Astrocyte (in vitro differentiated cells and primary cell): ENCODE measurements around the gene PHAF1. TPM values are rescaled to one million over a fixed set of nuclear protein-coding genes. Genes with fewer than 3 reads are reported as not detected.

Experiments
- DNase-seq: peaks from one replicate; pipeline ENCODE4 v3.0.0-alpha.2; 2010; ENCODE audit warnings: low read depth
- FAIRE-seq: peaks from 2 replicates; lab custom pipeline; 2011; peaks lifted over from hg19 to GRCh38; lab: Jason Lieb, UNC
- H2AFZ ChIP-seq: 2 replicates; pipeline ENCODE4 v1.6.0; 2012; ENCODE audit warnings: low read depth, low read length, inconsistent platforms
- H3K27ac ChIP-seq: 2 replicates; pipeline ENCODE4 v1.5.1; 2011; ENCODE audit warnings: low read depth, low read length, inconsistent platforms
- H3K27me3 ChIP-seq: 2 replicates; pipeline ENCODE4 v1.6.0; 2011; ENCODE audit warnings: low read length, inconsistent platforms; ENCODE audit not compliant: insufficient read depth
- H3K36me3 ChIP-seq: 2 replicates; pipeline ENCODE4 v1.5.1; 2011; ENCODE audit warnings: low read length, inconsistent platforms; ENCODE audit not compliant: insufficient read depth
- H3K4me1 ChIP-seq: 2 replicates; pipeline ENCODE4 v1.5.1; 2011; ENCODE audit warnings: low read length, inconsistent platforms; ENCODE audit not compliant: insufficient read depth
- H3K4me2 ChIP-seq: 2 replicates; pipeline ENCODE4 v1.6.0; 2012; ENCODE audit warnings: low read length, inconsistent platforms
- H3K4me3 ChIP-seq: 2 replicates; pipeline ENCODE4 v1.5.1; 2011; ENCODE audit warnings: low read depth, mild to moderate bottlenecking, low read length, inconsistent platforms; ENCODE audit not compliant: insufficient read depth
- H3K79me2 ChIP-seq: 2 replicates; pipeline ENCODE4 v1.6.0; 2012; ENCODE audit warnings: mild to moderate bottlenecking, low read length, inconsistent platforms; ENCODE audit not compliant: insufficient read depth
- H3K9ac ChIP-seq: 2 replicates; pipeline ENCODE4 v1.6.0; 2012; ENCODE audit warnings: mild to moderate bottlenecking, low read length, inconsistent platforms
- H3K9me3 ChIP-seq: 2 replicates; pipeline ENCODE4 v1.5.1; 2012; ENCODE audit warnings: low read depth, mild to moderate bottlenecking, low read length, inconsistent platforms; ENCODE audit not compliant: insufficient read depth
- H4K20me1 ChIP-seq: 2 replicates; pipeline ENCODE4 v1.6.0; 2012; ENCODE audit warnings: low read length, inconsistent platforms; ENCODE audit not compliant: insufficient read depth
- H3K27ac Mint-ChIP-seq: one replicate; pipeline ENCODE4 v1.8.0; 2021; ENCODE audit warnings: mild to moderate bottlenecking, mixed read lengths; ENCODE audit not compliant: unreplicated experiment
- H3K27me3 Mint-ChIP-seq: one replicate; pipeline ENCODE4 v1.8.0; 2021; ENCODE audit warnings: low read depth, mixed read lengths; ENCODE audit not compliant: unreplicated experiment
- H3K36me3 Mint-ChIP-seq: one replicate; pipeline ENCODE4 v1.8.0; 2021; ENCODE audit warnings: low read depth, mixed read lengths; ENCODE audit not compliant: unreplicated experiment
- H3K4me1 Mint-ChIP-seq: one replicate; pipeline ENCODE4 v1.8.0; 2021; ENCODE audit warnings: low read depth, mixed read lengths; ENCODE audit not compliant: unreplicated experiment
- H3K4me3 Mint-ChIP-seq: one replicate; pipeline ENCODE4 v1.8.0; 2021; ENCODE audit warnings: mild to moderate bottlenecking, moderate library complexity, mixed read lengths; ENCODE audit not compliant: unreplicated experiment
- H3K9me3 Mint-ChIP-seq: one replicate; pipeline ENCODE4 v1.8.0; 2021; ENCODE audit warnings: mild to moderate bottlenecking, mixed read lengths; ENCODE audit not compliant: unreplicated experiment
- EZH2 ChIP-seq: IDR thresholded peaks from 2 replicates; pipeline ENCODE4 v1.6.1; 2012; ENCODE audit warnings: mild to moderate bottlenecking, low read length, inconsistent platforms; ENCODE audit not compliant: insufficient read depth
- total RNA-seq: library from RNA; stranded (reverse); gene quantifications from 2 replicates; pipeline ENCODE4 v1.2.1, GENCODE V29; 2021
- TF ChIP-seq, protein P1 (sequence below): IDR thresholded peaks from 2 replicates; pipeline ENCODE4 v1.5.1; 2011; ENCODE audit warnings: low read depth, mild to moderate bottlenecking, inconsistent platforms, low read length, moderate library complexity; ENCODE audit not compliant: insufficient read depth

PHAF1 gene
- total RNA-seq, 1 donor from 2014 or later: 17.1 TPM

DNA sequence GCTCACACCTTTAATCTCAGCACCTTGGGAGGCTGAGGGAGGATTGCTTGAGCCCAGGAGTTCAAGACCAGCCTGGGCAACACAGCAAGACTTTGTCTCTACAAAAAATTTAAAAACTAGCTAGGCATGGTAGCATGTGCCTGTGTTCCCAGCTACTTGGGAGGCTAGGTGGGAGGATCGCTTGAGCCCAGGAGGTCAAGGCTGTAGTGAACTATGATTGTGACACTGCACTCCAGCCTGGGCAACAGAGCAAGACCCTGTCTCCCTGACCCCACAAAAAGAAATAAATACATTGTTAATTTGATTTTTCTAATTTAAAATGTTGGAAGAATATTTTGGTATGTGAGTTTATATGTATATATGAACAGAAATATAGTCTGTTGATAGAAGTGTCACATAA is 22.4 kb upstream of the PHAF1 start:
- Histone ChIP-seq H3K79me2 (peaks cover 25% of the 10 kb centered on the region), H3K4me3 (no peak overlapping the region), H2AFZ (no peak overlapping the region), H3K27ac (no peak overlapping the region), H3K36me3 (peaks cover 11% of the 10 kb centered on the region), H3K4me2 (no peak overlapping the region), H4K20me1 (peaks cover 27% of the 10 kb centered on the region), H3K4me1 (no peaks in the 10 kb centered on the region), H3K27me3 (no peaks in the 10 kb centered on the region), H3K9ac (no peak overlapping the region), H3K9me3 (no peaks in the 10 kb centered on the region)
- FAIRE-seq (no peak), DNase-seq (no peak)
- Mint-ChIP-seq H3K27ac (no peak overlapping the region), H3K27me3 (no peaks in the 10 kb centered on the region), H3K4me3 (no peak overlapping the region), H3K4me1 (peaks cover 20% of the 10 kb centered on the region), H3K36me3 (peaks cover 2% of the 10 kb centered on the region), H3K9me3 (no peaks in the 10 kb centered on the region)
- TF ChIP-seq, protein P1, sequence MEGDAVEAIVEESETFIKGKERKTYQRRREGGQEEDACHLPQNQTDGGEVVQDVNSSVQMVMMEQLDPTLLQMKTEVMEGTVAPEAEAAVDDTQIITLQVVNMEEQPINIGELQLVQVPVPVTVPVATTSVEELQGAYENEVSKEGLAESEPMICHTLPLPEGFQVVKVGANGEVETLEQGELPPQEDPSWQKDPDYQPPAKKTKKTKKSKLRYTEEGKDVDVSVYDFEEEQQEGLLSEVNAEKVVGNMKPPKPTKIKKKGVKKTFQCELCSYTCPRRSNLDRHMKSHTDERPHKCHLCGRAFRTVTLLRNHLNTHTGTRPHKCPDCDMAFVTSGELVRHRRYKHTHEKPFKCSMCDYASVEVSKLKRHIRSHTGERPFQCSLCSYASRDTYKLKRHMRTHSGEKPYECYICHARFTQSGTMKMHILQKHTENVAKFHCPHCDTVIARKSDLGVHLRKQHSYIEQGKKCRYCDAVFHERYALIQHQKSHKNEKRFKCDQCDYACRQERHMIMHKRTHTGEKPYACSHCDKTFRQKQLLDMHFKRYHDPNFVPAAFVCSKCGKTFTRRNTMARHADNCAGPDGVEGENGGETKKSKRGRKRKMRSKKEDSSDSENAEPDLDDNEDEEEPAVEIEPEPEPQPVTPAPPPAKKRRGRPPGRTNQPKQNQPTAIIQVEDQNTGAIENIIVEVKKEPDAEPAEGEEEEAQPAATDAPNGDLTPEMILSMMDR: no peak
- TF ChIP-seq EZH2: no peak

DNA sequence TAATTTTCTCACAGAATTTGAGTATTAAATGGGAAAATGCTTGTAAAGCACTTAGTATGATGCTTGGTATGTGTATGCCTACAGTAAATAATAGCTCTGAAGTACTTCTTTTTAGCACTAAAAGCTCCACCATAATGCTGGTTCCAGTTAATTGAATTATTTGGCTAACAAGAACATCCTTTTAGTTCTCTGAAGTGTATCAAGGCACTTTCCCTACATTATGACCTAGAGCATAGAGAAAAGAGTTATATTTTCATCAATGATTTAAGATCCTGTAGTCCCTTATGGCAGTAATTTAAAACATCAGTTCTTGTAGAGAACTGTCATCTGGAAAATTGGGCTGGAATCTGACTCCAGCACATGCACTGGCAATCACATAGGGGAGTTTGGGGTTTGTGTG is 21.9 kb upstream of the PHAF1 start:
- Histone ChIP-seq H3K79me2 (peaks cover 25% of the 10 kb centered on the region), H3K4me2 (no peak overlapping the region), H3K4me3 (no peak overlapping the region), H3K27ac (no peak overlapping the region), H3K9me3 (no peaks in the 10 kb centered on the region), H2AFZ (no peak overlapping the region), H3K27me3 (no peaks in the 10 kb centered on the region), H3K36me3 (peaks cover 11% of the 10 kb centered on the region), H4K20me1 (peaks cover 29% of the 10 kb centered on the region), H3K4me1 (no peaks in the 10 kb centered on the region), H3K9ac (no peak overlapping the region)
- Mint-ChIP-seq H3K4me3 (no peak overlapping the region), H3K27me3 (no peaks in the 10 kb centered on the region), H3K9me3 (no peaks in the 10 kb centered on the region), H3K27ac (no peak overlapping the region), H3K4me1 (peaks cover 18% of the 10 kb centered on the region), H3K36me3 (peaks cover 2% of the 10 kb centered on the region)
- no peak for FAIRE-seq
- TF ChIP-seq EZH2: no peak
- TF ChIP-seq, protein P1: no peak
- no peak for DNase-seq

DNA sequence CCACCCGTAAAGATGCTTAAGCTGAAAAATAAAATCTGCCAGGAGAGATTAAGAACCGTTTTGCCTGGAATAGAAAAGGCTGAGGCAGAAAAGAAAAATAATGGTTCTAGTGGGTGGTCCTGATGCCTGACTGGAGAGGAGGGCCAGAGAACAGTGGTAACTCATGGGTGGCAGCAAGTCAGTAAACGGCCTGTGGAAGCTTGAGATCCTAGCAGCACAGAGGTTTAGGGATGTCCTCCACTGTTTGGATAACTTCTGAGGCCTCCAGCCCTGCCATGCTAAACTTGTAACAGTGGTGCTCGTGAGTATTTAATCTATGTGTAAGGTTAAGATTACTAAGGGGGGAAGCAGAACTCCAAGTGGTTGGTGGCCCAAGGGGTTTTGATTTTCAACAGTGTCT is 21.2 kb upstream of the PHAF1 start:
- peaks cover 14% of the 10 kb centered on the region for H3K36me3 ChIP-seq
- H3K9me3 Mint-ChIP-seq: no peaks in the 10 kb centered on the region
- FAIRE-seq: no peak

More for the DNA sequence above, 21.2 kb upstream of the PHAF1 start:
- H3K36me3 Mint-ChIP-seq: peaks cover 2% of the 10 kb centered on the region
- TF ChIP-seq EZH2: no peak
- no peak overlapping the region for H3K4me3 Mint-ChIP-seq
- H2AFZ ChIP-seq: no peak overlapping the region
- H3K27ac Mint-ChIP-seq: no peak overlapping the region
- peaks cover 32% of the 10 kb centered on the region for H3K79me2 ChIP-seq
- no peaks in the 10 kb centered on the region for H3K27me3 Mint-ChIP-seq
- peaks cover 21% of the 10 kb centered on the region for H3K4me1 Mint-ChIP-seq
- H3K4me2 ChIP-seq: no peak overlapping the region
- no peak overlapping the region for H3K27ac ChIP-seq
- no peak for DNase-seq
- no peaks in the 10 kb centered on the region for H3K4me1 ChIP-seq
- H3K4me3 ChIP-seq: no peak overlapping the region
- H4K20me1 ChIP-seq: peaks cover 32% of the 10 kb centered on the region
- no peaks in the 10 kb centered on the region for H3K27me3 ChIP-seq
- H3K9me3 ChIP-seq: no peaks in the 10 kb centered on the region
- H3K9ac ChIP-seq: no peak overlapping the region
